K562 (cell line): ENCODE data around the gene INTS1. TPM values are rescaled to one million over a fixed set of nuclear protein-coding genes. Genes with fewer than 3 reads are reported as not detected.

Experiments used
- ATAC-seq: fragments of 200-7000 bp; cut with Tn5 transposase; 3 replicates; pipeline ENCODE4 v1.9.1; 2020; ENCODE audit warnings: moderate library complexity
- BruUV-seq: library from RNA; stranded (reverse); fragments of 400-500 nt; replicated peaks from 2 replicates; lab custom pipeline; 2021; lab: Mats Ljungman, UMichigan
- CTCF ChIA-PET: fragments of 300-600 bp; formaldehyde crosslinking; extraction: SDS; loops from one replicate; lab custom pipeline; 2021; ENCODE audit warnings: low intra/inter-chr PET ratio; lab: Yijun Ruan, JAX
- POLR2A ChIA-PET: fragments of 300-600, 350-650 bp; sonication (Branson Sonifier 250); formaldehyde crosslinking; extraction: SDS; loops from one replicate; lab custom pipeline; 2021; ENCODE audit warnings: antibody characterized with exemption, inconsistent platforms; lab: Yijun Ruan, JAX
- DNase-seq, 4 experiments: peaks; one replicate each; pipeline versions ENCODE4 v3.0.0 to v3.0.0-alpha.2; 2011 to 2018; ENCODE audit warnings: low spot score in 3 of 4, mixed read lengths in 3 of 4; ENCODE audit errors: extremely low read depth in 1 of 4
- FAIRE-seq: peaks from 2 replicates; lab custom pipeline; 2011; peaks lifted over from hg19 to GRCh38; lab: Jason Lieb, UNC
- H2AFZ ChIP-seq: 2 replicates; pipeline ENCODE4 v1.6.0; 2011; ENCODE audit warnings: low read depth, low read length, control low read depth, inconsistent platforms
- H3K27ac ChIP-seq: fragments of 200-600 bp; 3 replicates; pipeline ENCODE4 v1.8.0; 2011; ENCODE audit warnings: low read depth, mild to moderate bottlenecking, control low read depth, inconsistent platforms, low read length, moderate library complexity, mixed read lengths; ENCODE audit errors: extremely low read depth
- H3K27me3 ChIP-seq, 2 experiments: fragments of 300-600 bp in 1 of 2; 2 replicates in 1 of 2; 3 replicates in 1 of 2; pipeline versions ENCODE4 v1.6.0 to v1.8.0; 2011; ENCODE audit warnings: inconsistent platforms in 2 of 2, low read length in 2 of 2, mild to moderate bottlenecking in 1 of 2, mixed read lengths in 1 of 2, moderate library complexity in 1 of 2; ENCODE audit not compliant: control insufficient read depth in 2 of 2, insufficient read depth in 2 of 2
- H3K36me3 ChIP-seq: fragments of 300-600 bp; 3 replicates; pipeline ENCODE4 v1.8.0; 2011; ENCODE audit warnings: mild to moderate bottlenecking, low read length, inconsistent platforms; ENCODE audit not compliant: control insufficient read depth, insufficient read depth
- H3K4me1 ChIP-seq, 2 experiments: fragments of 200-600 bp in 1 of 2; replicated peaks in 1 of 2; 2 replicates in 1 of 2; 3 replicates in 1 of 2; pipeline versions ENCODE4 v1.5.1 to v1.8.0; 2011; ENCODE audit warnings: inconsistent platforms in 2 of 2, low read length in 2 of 2, mild to moderate bottlenecking in 1 of 2, mixed read lengths in 1 of 2, moderate library complexity in 1 of 2; ENCODE audit not compliant: control insufficient read depth in 2 of 2, insufficient read depth in 2 of 2
- H3K4me2 ChIP-seq: 2 replicates; pipeline ENCODE4 v1.6.1; 2011; ENCODE audit warnings: low read length, control low read depth, inconsistent platforms, mixed read lengths; ENCODE audit not compliant: insufficient read depth
- H3K4me3 ChIP-seq: fragments of 200-600 bp; sonication (generic), shearing (Covaris generic); 2 replicates; pipeline ENCODE4 v1.5.1; 2016; ENCODE audit warnings: control low read depth, inconsistent platforms
- H3K79me2 ChIP-seq: fragments of 200-600 bp; 3 replicates; pipeline ENCODE4 v1.8.0; 2011; ENCODE audit warnings: low read length, inconsistent platforms; ENCODE audit not compliant: control insufficient read depth, insufficient read depth
- H3K9ac ChIP-seq, 2 experiments: 2 replicates each; pipeline versions ENCODE4 v1.6.0 to v1.6.1; 2011; ENCODE audit warnings: low read depth in 2 of 2, low read length in 2 of 2, control low read depth in 1 of 2, inconsistent platforms in 1 of 2, mild to moderate bottlenecking in 1 of 2, mixed read lengths in 1 of 2; ENCODE audit not compliant: insufficient read depth in 1 of 2
- H3K9me1 ChIP-seq: one replicate; pipeline ENCODE4 v1.6.0; 2011; ENCODE audit warnings: inconsistent platforms, mild to moderate bottlenecking, low read length, moderate library complexity; ENCODE audit not compliant: control insufficient read depth, insufficient read depth
- H3K9me3 ChIP-seq: replicated peaks from 2 replicates; pipeline ENCODE4 v1.5.1; 2011; ENCODE audit warnings: low read depth, low read length, inconsistent platforms; ENCODE audit not compliant: control insufficient read depth, insufficient read depth
- H4K20me1 ChIP-seq: replicated peaks from 2 replicates; pipeline ENCODE4 v1.6.1; 2011; ENCODE audit warnings: low read length, inconsistent platforms, mixed read lengths; ENCODE audit not compliant: control insufficient read depth, insufficient read depth
- ATF7 ChIP-seq: fragments of 450-650 bp; IDR thresholded peaks from 2 replicates; pipeline ENCODE4 v1.7.1; 2014; ENCODE audit warnings: mild to moderate bottlenecking, moderate library complexity
- CSDE1 ChIP-seq, 2 experiments: fragments of 450-650 bp; IDR thresholded peaks; 2 replicates each; pipeline ENCODE4 v1.6.1; 2016; ENCODE audit warnings: mild to moderate bottlenecking in 1 of 2
- KLF1 ChIP-seq: fragments of 450-650 bp; IDR thresholded peaks from 2 replicates; pipeline ENCODE4 v1.6.1; 2016; ENCODE audit warnings: missing genetic modification characterization, missing compliant biosample characterization
- POLR2G ChIP-seq: fragments of 200-400 bp; formaldehyde crosslinking; IDR thresholded peaks from 2 replicates; pipeline ENCODE4 v1.6.1; 2017; ENCODE audit warnings: low read depth, mild to moderate bottlenecking, antibody characterized with exemption, low read length, moderate library complexity
- U2AF1 ChIP-seq: fragments of 200-400 bp; formaldehyde crosslinking; optimal IDR thresholded peaks from 2 replicates; pipeline ENCODE3; 2017; ENCODE audit warnings: mild to moderate bottlenecking, low read depth, low read length, moderate library complexity
- USF2 ChIP-seq: sonication (generic); formaldehyde crosslinking; IDR thresholded peaks from 2 replicates; pipeline ENCODE4 v1.5.0; 2020; ENCODE audit warnings: missing genetic modification reagents
- WGBS: fragments of 100-300 bp; shearing (Covaris generic); methylation state at CpG from one replicate; pipeline ENCODE4 v1.1.6; 2016; ENCODE audit warnings: low coverage, mixed read lengths; ENCODE audit not compliant: insufficient coverage; ENCODE audit errors: missing lambda C conversion rate; 5-methylcytosine and 5-hydroxymethylcytosine counted together
- in situ Hi-C: fragments of 300-500 bp; cut with MboI; formaldehyde crosslinking; loops from 4 replicates; pipeline ENCODE4 v1.15.0; 2018; ENCODE audit warnings: inconsistent platforms, mixed read lengths
- intact Hi-C: fragments of 100-400 bp; cut with micrococcal nuclease; formaldehyde crosslinking; loops from 2 replicates; pipeline ENCODE4 v1.14.2; 2022
- polyA plus RNA-seq, 8 experiments: library from polyadenylated mRNA; depleted of rRNA in 4 of 8; stranded (reverse) in 5 of 8; unstranded in 3 of 8; fragments of >200 nt; fragmentation: Nextera tagmentation in 2 of 8; fragmentation: Illumina TruSeq in 1 of 8; extraction: Ambion mirVana in 2 of 8; extraction: Trizol in 1 of 8; gene quantifications; 2 replicates each; pipeline versions ENCODE4 v1.2.1 to v1.2.3, GENCODE V29; 2011 to 2014; ENCODE audit warnings: inconsistent platforms in 1 of 8, missing spikeins in 1 of 8
- total RNA-seq, 7 experiments: library from RNA; depleted of rRNA in 6 of 7; stranded (reverse); fragments of >200 nt in 6 of 7; fragmentation: Illumina TruSeq in 2 of 7; extraction: Trizol in 2 of 7; gene quantifications; 2 replicates each; pipeline versions ENCODE4 v1.2.1 to v1.2.3, GENCODE V29; 2011 to 2021; ENCODE audit warnings: low replicate concordance in 1 of 7

The INTS1 gene
- total and polyA plus RNA-seq, 9 of the 15 experiments (the other 6 are each of a cell fraction or from before 2014, with no cell fraction given): 0.34 to 119 (median 18.5) TPM

DNA sequence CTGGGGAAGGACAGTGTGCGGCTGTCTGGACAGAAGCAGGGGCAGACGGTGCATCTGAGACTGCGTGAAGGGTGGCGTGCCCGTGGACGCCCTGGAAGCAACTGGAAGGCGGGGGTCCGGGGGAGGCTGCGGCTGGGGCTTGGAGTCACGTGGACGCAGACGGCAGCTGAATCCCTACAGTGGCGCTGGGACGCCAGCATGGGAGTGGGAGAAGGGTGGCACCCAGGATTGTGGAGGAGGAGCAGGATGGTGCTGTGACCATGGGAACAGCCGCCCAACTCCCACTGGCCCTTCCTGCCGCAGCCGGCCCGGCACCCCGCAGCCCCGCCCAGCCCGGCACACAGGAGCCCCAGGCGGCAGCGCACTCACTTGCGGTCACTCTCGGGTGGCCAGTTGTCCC is 9.7 kb downstream of the INTS1 start:
- Histone ChIP-seq H3K4me1 (peaks cover 0 to 4% of the 10 kb centered on the region in 2 experiments; a peak in 1 of 5 replicates), H3K27me3 (no peaks in the 10 kb centered on the region), H3K9me1 (no peaks in the 10 kb centered on the region), H3K9ac (no peak overlapping the region; a peak in 1 of 4 replicates), H3K4me2 (no peak overlapping the region), H3K36me3 (peaks cover 82% of the 10 kb centered on the region; the same call in 2 of the 3 replicates), H4K20me1 (no peaks in the 10 kb centered on the region), H3K79me2 (no peaks in the 10 kb centered on the region), H2AFZ (no peak overlapping the region), H3K27ac (no peak overlapping the region), H3K4me3 (no peak overlapping the region), H3K9me3 (no peaks in the 10 kb centered on the region)
- WGBS: 91% methylated on average over 18 of the region's 25 CpGs
- DNase-seq: no peak
- TF ChIP-seq USF2: no peak
- TF ChIP-seq POLR2G: peak; percentile 52; the same call in 1 of the 2 replicates
- no peak for TF ChIP-seq KLF1
- no peak for TF ChIP-seq CSDE1 (IDR thresholded peaks at IDR 0.05)
- no peak for FAIRE-seq
- POLR2A ChIA-PET: interaction anchor here (1.2 kb wide), 1 partner anchor 21 kb away, joined by 7 read pairs; no protein-coding TSS in a partner anchor
- in situ Hi-C loops (no loop called here), intact Hi-C loops (no loop called here)
- CTCF ChIA-PET: no interaction called here
- no TSS peak for BruUV-seq
- ATAC-seq: no peak; the same call in none of the 3 replicates

DNA sequence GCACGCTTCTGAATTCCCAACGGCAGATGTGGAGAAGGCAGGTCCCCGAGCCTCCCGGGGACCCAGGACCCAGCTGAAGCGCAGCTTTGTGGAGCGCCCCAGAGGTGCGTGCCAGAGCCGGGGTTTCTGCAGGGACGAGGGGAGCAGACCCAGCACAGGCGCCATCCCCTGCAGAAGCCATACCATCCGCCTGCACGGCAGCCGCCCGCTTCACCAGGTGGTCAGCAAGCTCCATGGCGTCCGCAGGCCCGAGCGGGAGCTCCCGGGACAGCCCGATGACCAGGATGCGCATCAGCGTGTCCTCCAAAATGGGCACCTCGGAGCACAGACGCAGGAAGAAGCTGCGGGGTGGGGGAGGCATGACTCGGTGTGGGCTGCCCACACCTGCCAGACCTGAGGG is 10.6 kb downstream of the INTS1 start:
- WGBS: 99% methylated on average over 25 of the region's 26 CpGs
- CTCF ChIA-PET: no interaction called here
- no peaks in the 10 kb centered on the region for H3K9me3 ChIP-seq
- H3K79me2 ChIP-seq: no peaks in the 10 kb centered on the region
- intact Hi-C loops: no loop called here
- no peak overlapping the region for H3K4me3 ChIP-seq
- POLR2A ChIA-PET: interaction anchor here (0.5 to 1.2 kb wide), 4 partner anchors 22 to 1208 kb away, joined by 3 to 7 read pairs (median 3); no protein-coding TSS in a partner anchor
- H3K9ac ChIP-seq: no peak overlapping the region
- no peak overlapping the region for H3K4me2 ChIP-seq
- no peak overlapping the region for H2AFZ ChIP-seq
- no peak overlapping the region for H3K27ac ChIP-seq
- no peak for FAIRE-seq
- BruUV-seq: no TSS peak
- no peak for ATAC-seq
- no peaks in the 10 kb centered on the region for H4K20me1 ChIP-seq
- TF ChIP-seq U2AF1 (no peak), ATF7 (no peak)
- H3K9me1 ChIP-seq: no peaks in the 10 kb centered on the region
- in situ Hi-C loops: no loop called here
- no peaks in the 10 kb centered on the region for H3K27me3 ChIP-seq
- H3K36me3 ChIP-seq: peaks cover 85% of the 10 kb centered on the region; the same call in 2 of the 3 replicates
- H3K4me1 ChIP-seq: peaks cover 0 to 7% of the 10 kb centered on the region in 2 experiments; a peak in 1 of 5 replicates
- DNase-seq: no peak
